Left ventricle myocardium inferior (tissue), 1 donor: ENCODE data around the gene KCNG4. TPM values are rescaled to one million over a fixed set of nuclear protein-coding genes. Genes with fewer than 3 reads are reported as not detected.
"Not testable (repeated sequence)": the region's sequence is repeated elsewhere in the genome, so short reads cannot be mapped to it uniquely, and the experiment has no call there.

ENCODE experiments used
- DNase-seq: peaks from one replicate; pipeline ENCODE4 v3.0.0-alpha.2; 2020
- H3K27ac ChIP-seq: fragments of 200-600 bp; replicated peaks from 2 replicates; pipeline ENCODE4 v1.8.0; 2021
- H3K27me3 ChIP-seq: fragments of 200-600 bp; 2 replicates; pipeline ENCODE4 v1.8.0; 2021; ENCODE audit warnings: low read depth
- H3K36me3 ChIP-seq: fragments of 200-600 bp; 2 replicates; pipeline ENCODE4 v1.8.0; 2021
- H3K4me1 ChIP-seq: fragments of 200-600 bp; 2 replicates; pipeline ENCODE4 v1.8.0; 2021
- H3K4me3 ChIP-seq: fragments of 200-600 bp; 2 replicates; pipeline ENCODE4 v1.8.0; 2021; ENCODE audit warnings: mild to moderate bottlenecking, moderate library complexity
- H3K9me3 ChIP-seq: fragments of 200-600 bp; replicated peaks from 2 replicates; pipeline ENCODE4 v1.8.0; 2021
- CTCF ChIP-seq: fragments of 200-600 bp; IDR thresholded peaks from 2 replicates; pipeline ENCODE4 v1.8.0; 2021; ENCODE audit warnings: antibody characterized with exemption, mild to moderate bottlenecking, borderline replicate concordance
- intact Hi-C: fragments of 100-400 bp; cut with micrococcal nuclease; formaldehyde crosslinking; loops from one replicate; pipeline ENCODE4 v1.11.0; 2022
- total RNA-seq: library from RNA; stranded (reverse); fragmentation: NEBNext Ultra II Directional; extraction: Animal tissue kit (Norgen Biotek cat#: 25700); gene quantifications from one replicate; pipeline ENCODE4 v1.2.1, GENCODE V29; 2021
- donor health status: DM: no; HTN: yes; CAD: no; lungs with severe emphysema.

The KCNG4 gene
- total RNA-seq, 1 donor from 2014 or later, result not detected

GRCh38 chr16:84218176-84218823, 21.5 kb downstream of the KCNG4 start:
- no peak for DNase-seq
- H3K4me3 ChIP-seq, result no peak overlapping the region
- intact Hi-C loops, result no loop called here

GRCh38 chr16:84216144-84216543, 23.7 kb downstream of the KCNG4 start:
- DNase-seq, H3K27me3 ChIP-seq, H3K4me3 ChIP-seq, H3K27ac ChIP-seq, H3K9me3 ChIP-seq, intact Hi-C loops, H3K4me1 ChIP-seq, H3K36me3 ChIP-seq: not testable (repeated sequence)

More at GRCh38 chr16:84218176-84218823, 21.5 kb downstream of the KCNG4 start:
- no peak overlapping the region for H3K27ac ChIP-seq
- peaks cover 9% of the 10 kb centered on the region for H3K4me1 ChIP-seq
- TF ChIP-seq CTCF, result no peak
- H3K27me3 ChIP-seq, result peaks cover 6% of the 10 kb centered on the region
- H3K9me3 ChIP-seq, result no peaks in the 10 kb centered on the region
- no peaks in the 10 kb centered on the region for H3K36me3 ChIP-seq

- H3K4me1 ChIP-seq, result peaks cover 9% of the 10 kb centered on the region
- H3K4me3 ChIP-seq, result no peak overlapping the region
- H3K9me3 ChIP-seq, result no peaks in the 10 kb centered on the region
- H3K27ac ChIP-seq, result no peak overlapping the region
- intact Hi-C loops, result no loop called here
- DNase-seq, result no peak
- H3K36me3 ChIP-seq, result no peaks in the 10 kb centered on the region
- no peak for TF ChIP-seq CTCF
- H3K27me3 ChIP-seq, result peaks cover 3% of the 10 kb centered on the region
Measured at GRCh38 chr16:84215531-84215930, 24.3 kb downstream of the KCNG4 start.

GRCh38 chr16:84214451-84215066, 25.3 kb downstream of the KCNG4 start:
- no peak for DNase-seq
- no peaks in the 10 kb centered on the region for H3K36me3 ChIP-seq
- H3K27ac ChIP-seq, result no peak overlapping the region
- no peak for TF ChIP-seq CTCF
- intact Hi-C loops, result no loop called here
- peaks cover 9% of the 10 kb centered on the region for H3K4me1 ChIP-seq
- no peaks in the 10 kb centered on the region for H3K9me3 ChIP-seq
- peaks cover 3% of the 10 kb centered on the region for H3K27me3 ChIP-seq
- no peak overlapping the region for H3K4me3 ChIP-seq

- Histone ChIP-seq H3K4me3 (no peak overlapping the region), H3K27me3 (peaks cover under 1% of the 10 kb centered on the region), H3K4me1 (peaks cover 9% of the 10 kb centered on the region), H3K9me3 (no peaks in the 10 kb centered on the region), H3K27ac (no peak overlapping the region), H3K36me3 (no peaks in the 10 kb centered on the region)
- DNase-seq, result no peak
- TF ChIP-seq CTCF, result no peak
- intact Hi-C loops, result no loop called here
Measured at GRCh38 chr16:84212631-84213030, 27.2 kb downstream of the KCNG4 start.

GRCh38 chr16:84212154-84212553, 27.7 kb downstream of the KCNG4 start:
- intact Hi-C loops, result no loop called here
- Histone ChIP-seq H3K36me3 (no peaks in the 10 kb centered on the region), H3K27me3 (no peaks in the 10 kb centered on the region), H3K9me3 (no peaks in the 10 kb centered on the region), H3K27ac (no peak overlapping the region), H3K4me1 (peaks cover 9% of the 10 kb centered on the region), H3K4me3 (no peak overlapping the region)
- DNase-seq, result no peak
- TF ChIP-seq CTCF, result no peak
